HFF-Myc (cell line): Measurements from ENCODE around the gene PLEKHA5.

Experiments
- DNase-seq: peaks from one replicate; pipeline ENCODE4 v3.0.0-alpha.2; 2011; ENCODE audit warnings: low read depth; ENCODE audit errors: extremely low read depth
- H3K4me3 ChIP-seq: replicated peaks from 2 replicates; pipeline ENCODE4 v1.5.1; 2011; ENCODE audit warnings: low read depth, mild to moderate bottlenecking, control low read depth, low read length
- TF ChIP-seq, protein P1 (sequence below): IDR thresholded peaks from 2 replicates; pipeline ENCODE4 v1.5.1; 2012; ENCODE audit warnings: mild to moderate bottlenecking, low read depth, low read length, control low read depth; ENCODE audit errors: missing control alignments

Gene PLEKHA5

GRCh38 chr12:19144985-19145384 lies 15.5 kb downstream of the PLEKHA5 start:
- no peak for DNase-seq
- TF ChIP-seq, protein P1, sequence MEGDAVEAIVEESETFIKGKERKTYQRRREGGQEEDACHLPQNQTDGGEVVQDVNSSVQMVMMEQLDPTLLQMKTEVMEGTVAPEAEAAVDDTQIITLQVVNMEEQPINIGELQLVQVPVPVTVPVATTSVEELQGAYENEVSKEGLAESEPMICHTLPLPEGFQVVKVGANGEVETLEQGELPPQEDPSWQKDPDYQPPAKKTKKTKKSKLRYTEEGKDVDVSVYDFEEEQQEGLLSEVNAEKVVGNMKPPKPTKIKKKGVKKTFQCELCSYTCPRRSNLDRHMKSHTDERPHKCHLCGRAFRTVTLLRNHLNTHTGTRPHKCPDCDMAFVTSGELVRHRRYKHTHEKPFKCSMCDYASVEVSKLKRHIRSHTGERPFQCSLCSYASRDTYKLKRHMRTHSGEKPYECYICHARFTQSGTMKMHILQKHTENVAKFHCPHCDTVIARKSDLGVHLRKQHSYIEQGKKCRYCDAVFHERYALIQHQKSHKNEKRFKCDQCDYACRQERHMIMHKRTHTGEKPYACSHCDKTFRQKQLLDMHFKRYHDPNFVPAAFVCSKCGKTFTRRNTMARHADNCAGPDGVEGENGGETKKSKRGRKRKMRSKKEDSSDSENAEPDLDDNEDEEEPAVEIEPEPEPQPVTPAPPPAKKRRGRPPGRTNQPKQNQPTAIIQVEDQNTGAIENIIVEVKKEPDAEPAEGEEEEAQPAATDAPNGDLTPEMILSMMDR, result no peak
- no peak overlapping the region for H3K4me3 ChIP-seq

- TF ChIP-seq, protein P1, result no peak
- DNase-seq, result no peak
- no peak overlapping the region for H3K4me3 ChIP-seq
Measured at GRCh38 chr12:19148860-19149259, 19.3 kb downstream of the PLEKHA5 start.

- H3K4me3 ChIP-seq, result no peak overlapping the region
- TF ChIP-seq, protein P1, result no peak
- no peak for DNase-seq
Measured at GRCh38 chr12:19150273-19150900, 20.9 kb downstream of the PLEKHA5 start.

- H3K4me3 ChIP-seq, result no peak overlapping the region
- DNase-seq, result no peak
- TF ChIP-seq, protein P1, result no peak
Measured at GRCh38 chr12:19151298-19151697, 21.8 kb downstream of the PLEKHA5 start.

GRCh38 chr12:19153396-19153795 lies 23.9 kb downstream of the PLEKHA5 start:
- TF ChIP-seq, protein P1, result no peak
- DNase-seq, result no peak
- no peak overlapping the region for H3K4me3 ChIP-seq

DNA sequence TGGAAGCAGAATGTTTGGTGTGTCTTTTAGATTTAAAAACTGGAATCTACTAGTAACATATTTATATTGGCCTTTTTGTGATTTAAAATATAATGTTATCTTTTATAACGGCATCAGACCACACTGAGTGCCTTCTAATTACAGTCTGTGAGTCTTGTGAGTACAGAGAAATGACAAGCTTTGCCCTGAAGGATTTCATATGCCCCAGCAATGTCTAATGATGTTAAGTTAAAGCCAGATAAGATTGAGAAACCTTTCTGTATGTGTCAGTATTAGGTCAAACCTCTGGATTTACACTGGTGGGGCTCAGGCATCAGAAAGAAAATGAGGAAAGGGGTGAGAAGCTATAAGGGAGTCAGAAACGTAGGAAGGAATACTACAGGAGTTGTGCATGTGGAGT lies 25.2 kb downstream of the PLEKHA5 start:
- H3K4me3 ChIP-seq, result no peak overlapping the region
- TF ChIP-seq, protein P1, result no peak
- no peak for DNase-seq
